NCI-H510A treated with DMSO at 0.1 percent for 48 hours (cell line): ENCODE measurements around the gene CCL7.

Experiments used
- DNase-seq: peaks from one replicate; lab custom pipeline; 2025; lab: John Stamatoyannopoulos, UW

Gene CCL7

DNA sequence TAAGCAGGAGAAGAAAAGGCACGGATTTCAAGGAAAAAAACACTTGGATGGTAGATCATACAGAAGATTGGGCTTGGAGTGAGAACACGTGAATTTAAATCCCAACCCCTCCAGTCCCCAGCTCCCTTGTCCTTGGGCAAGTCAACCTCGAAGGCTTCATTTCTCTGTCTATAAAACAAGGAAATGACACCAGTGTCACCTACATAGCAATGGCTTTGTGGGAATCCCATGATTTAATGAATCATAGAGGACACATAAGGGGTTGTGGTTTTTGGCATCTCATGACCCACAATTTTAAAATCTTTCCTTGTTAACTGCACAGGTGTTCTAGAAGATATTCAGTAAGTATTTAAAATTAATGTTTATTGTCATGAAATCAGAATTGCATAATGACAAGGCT lies 23.1 kb upstream of the CCL7 start:
- no peak for DNase-seq

DNA sequence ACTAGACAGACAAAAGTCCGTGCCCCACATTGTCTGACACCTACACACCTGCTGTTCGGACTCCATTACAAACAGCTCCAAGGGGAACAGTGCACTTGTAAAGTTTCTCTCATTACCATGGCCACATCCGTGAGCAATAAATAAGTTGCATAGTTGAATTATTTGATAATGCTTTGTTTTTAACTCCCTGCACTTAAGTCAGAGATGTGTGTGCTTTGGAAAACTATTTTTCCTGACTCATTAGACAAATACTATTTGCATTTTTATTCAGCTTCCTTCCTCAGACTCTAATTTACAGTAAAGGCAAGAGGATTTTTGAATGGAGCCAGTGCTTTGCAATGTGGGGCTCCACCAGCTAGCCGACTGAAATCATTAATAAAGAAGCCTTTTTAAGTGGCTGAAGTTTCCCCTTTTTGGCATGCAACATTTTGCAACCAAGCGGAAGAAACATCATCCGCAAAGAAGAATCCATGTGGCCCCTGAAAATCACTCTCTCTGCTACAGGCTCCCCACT lies 21.5 kb upstream of the CCL7 start:
- DNase-seq: no peak

DNA sequence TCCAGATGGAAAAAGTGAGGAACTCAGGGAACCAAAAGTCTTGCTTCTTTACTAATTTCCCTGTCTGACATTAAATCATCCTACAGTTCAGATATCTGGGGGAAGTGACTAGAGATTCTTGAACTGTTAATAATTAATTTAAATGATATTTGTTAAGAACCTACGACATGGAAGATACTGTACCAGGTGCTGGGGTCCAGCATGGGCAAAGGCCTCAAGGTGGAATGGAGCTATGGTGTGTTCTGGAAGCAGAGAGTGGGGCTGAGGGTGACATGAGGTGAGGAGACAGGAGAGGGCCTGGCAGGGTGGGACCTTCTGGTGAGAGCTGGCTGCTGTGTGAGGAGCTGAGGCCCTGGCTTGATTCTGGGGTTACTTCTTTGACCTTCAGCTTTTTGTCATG lies 21.0 kb upstream of the CCL7 start:
- no peak for DNase-seq

DNA sequence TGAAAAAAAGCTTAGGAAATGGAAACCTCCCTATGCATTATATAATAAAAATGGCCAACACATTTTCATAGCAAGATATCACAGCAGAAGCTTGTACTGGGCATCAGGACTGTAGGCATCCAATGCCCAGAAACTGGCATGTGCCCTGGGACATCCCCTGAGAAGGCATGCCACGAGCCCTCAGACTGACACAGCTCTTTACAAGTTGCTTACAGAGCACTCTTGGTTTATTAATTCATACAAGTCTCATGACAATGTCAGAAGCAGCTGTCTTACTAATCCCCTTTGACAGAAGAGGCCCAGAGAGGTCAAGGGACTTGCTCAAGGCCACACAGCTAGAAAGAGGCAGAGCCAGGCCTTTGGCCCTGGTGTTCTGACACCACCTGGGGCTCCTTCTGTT lies 20.5 kb upstream of the CCL7 start:
- no peak for DNase-seq

DNA sequence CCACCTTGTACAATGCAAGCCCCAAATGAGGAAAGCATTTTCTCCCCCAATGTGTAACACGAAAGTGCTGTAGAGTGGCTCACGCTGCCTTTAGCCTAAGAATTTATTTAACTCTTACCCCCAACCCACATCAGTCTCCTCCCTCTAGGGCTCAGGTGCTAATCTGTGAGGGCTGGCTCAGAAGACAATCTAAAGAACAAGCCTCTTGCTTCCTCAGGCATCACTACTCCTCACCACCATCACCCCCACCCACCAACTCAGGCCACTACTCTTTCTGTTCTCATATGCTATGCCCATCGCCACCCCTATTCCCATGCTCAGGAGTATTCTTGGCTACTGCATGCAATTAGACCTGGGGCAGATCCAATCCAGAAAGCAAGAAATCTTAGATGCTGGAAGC lies 18.8 kb upstream of the CCL7 start:
- no peak for DNase-seq

DNA sequence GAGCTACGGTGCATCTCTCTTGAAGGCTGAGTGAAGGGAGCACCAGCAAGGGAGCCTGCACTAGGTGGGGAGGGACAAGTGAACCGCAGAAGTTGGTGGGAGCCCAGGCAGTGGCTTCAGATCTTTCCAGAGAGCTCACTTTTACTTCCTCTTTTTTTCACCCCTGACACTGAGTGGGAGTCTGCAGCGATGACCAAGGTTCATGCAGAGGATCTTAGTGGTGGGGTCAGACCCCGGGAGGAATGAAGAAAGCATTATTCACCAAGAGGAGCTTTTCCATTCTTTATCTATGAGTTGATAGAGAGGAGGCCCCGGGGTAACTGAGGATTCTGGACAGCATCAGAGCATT lies 18.0 kb upstream of the CCL7 start:
- DNase-seq: no peak

DNA sequence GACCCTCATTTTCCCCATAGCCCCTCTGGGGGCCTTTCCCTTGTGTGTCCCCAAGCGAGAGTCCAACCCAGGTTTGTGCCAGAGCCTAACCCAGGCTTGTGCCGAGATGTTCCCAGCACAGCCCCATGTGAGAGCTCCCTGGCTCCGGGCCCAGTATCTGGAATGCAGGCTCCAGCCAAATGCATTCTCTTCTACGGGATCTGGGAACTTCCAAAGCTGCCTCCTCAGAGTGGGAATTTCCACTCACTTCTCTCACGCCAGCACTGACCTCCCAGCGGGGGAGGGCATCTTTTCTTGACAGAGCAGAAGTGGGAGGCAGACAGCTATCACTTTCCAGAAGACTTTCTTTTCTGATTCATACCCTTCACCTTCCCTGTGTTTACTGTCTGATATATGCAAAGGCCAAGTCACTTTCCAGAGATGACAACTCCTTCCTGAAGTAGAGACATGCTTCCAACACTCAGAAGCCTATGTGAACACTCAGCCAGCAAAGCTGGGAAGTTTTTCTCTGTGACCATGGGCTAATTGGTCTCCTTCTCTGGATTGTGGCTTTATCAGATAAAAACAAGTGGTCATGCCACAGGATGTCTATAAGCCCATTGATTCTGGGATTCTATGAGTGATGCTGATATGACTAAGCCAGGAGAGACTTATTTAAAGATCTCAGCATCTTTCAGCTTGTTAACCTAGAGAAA lies 17.4 kb upstream of the CCL7 start:
- DNase-seq: no peak

DNA sequence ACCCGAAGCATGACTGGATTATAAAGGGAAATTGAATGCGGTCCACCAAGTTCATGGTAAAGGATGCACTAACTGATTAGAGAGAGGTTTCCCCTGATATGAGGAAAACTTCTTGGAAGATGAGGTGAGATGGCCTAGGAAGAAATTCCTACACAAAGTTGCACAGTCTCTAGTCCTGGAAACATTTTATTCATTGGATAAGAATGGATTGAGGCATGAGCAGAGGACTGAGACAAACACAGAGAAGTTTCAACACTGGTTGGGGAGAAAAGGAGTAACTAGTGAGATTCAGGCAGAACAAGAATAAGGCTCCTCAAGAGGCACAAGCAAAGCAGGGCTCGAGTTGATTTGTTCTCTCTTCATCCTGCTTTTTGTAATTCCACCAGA lies 16.9 kb upstream of the CCL7 start:
- DNase-seq: no peak

DNA sequence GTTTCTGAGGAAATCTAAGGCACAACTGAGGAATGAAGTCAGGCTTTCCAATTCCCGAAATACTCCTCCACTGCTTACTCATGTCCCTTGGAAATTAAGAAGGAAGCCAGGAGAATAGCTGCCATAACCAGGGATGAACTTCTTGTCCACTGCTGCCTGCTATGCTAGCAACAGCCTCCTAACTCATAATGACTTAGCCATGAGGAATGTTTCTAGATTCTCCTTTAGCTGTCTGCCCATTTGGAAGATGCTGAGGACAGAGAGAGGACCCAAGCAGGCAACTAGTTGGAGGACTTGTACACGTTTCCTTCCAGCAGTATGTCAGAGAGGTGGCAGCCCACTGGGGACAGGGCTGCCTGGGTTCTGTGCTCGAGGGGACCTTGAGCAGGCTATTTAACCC lies 15.9 kb upstream of the CCL7 start:
- DNase-seq: no peak

DNA sequence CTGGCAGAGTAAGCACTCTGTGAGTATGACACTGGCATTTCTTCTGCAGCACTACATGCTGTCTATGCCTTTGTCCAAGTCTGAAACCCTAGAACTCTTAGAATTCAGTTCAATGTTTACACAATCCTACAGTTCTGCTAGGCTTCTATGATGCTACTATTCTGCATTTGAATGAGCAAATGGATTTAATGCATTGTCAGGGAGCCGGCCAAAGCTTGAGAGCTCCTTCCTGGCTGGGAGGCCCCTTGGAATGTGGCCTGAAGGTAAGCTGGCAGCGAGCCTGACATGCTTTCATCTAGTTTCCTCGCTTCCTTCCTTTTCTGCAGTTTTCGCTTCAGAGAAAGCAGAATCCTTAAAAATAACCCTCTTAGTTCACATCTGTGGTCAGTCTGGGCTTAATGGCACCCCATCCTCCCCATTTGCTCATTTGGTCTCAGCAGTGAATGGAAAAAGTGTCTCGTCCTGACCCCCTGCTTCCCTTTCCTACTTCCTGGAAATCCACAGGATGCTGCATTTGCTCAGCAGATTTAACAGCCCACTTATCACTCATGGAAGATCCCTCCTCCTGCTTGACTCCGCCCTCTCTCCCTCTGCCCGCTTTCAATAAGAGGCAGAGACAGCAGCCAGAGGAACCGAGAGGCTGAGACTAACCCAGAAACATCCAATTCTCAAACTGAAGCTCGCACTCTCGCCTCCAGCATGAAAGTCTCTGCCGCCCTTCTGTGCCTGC lies 15.2 kb upstream of the CCL7 start, which contains the start of gene CCL2:
TSS of gene CCL2 (plus strand) at position 635 of the 730 bp plus-strand sequence. CDS start at position 700, 65 bp downstream.
- no peak for DNase-seq

DNA sequence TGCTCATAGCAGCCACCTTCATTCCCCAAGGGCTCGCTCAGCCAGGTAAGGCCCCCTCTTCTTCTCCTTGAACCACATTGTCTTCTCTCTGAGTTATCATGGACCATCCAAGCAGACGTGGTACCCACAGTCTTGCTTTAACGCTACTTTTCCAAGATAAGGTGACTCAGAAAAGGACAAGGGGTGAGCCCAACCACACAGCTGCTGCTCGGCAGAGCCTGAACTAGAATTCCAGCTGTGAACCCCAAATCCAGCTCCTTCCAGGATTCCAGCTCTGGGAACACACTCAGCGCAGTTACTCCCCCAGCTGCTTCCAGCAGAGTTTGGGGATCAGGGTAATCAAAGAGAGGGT lies 14.7 kb upstream of the CCL7 start:
- no peak for DNase-seq

DNA sequence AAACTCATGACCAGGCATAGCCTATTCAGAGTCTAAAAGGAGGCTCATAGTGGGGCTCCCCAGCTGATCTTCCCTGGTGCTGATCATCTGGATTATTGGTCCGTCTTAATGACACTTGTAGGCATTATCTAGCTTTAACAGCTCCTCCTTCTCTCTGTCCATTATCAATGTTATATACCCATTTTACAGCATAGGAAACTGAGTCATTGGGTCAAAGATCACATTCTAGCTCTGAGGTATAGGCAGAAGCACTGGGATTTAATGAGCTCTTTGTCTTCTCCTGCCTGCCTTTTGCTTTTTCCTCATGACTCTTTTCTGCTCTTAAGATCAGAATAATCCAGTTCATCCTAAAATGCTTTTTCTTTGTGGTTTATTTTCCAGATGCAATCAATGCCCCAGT lies 14.2 kb upstream of the CCL7 start:
- no peak for DNase-seq

DNA sequence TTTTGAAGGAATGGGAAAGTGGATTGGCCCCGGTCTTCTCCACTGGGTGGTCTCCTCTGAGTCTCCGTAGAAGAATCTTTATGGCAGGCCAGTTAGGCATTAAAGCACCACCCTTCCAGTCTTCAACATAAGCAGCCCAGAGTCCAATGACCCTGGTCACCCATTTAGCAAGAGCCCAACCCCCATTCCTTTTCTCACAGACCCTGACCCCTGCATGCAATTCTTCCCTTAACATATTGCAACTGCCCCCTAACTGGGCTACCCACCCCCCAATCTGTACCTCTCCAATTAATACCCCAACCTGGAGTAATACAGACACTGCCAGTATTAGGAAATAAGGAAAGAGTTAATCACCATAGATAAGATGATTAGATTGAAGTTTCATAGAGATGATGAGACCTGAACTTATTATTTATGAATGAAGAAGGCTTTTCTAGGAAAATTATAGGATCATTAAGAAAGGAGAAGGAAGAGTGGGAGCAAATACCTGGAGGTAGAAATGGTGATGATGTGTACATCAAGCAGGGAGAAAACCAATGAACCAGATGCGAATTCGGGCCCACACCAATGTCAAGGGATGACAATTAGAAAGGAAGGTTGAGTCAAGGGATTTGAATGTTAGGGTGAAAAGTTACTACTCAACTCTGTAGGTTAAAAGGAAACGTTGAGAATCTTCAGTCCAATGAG lies 12.6 kb upstream of the CCL7 start:
- no peak for DNase-seq

DNA sequence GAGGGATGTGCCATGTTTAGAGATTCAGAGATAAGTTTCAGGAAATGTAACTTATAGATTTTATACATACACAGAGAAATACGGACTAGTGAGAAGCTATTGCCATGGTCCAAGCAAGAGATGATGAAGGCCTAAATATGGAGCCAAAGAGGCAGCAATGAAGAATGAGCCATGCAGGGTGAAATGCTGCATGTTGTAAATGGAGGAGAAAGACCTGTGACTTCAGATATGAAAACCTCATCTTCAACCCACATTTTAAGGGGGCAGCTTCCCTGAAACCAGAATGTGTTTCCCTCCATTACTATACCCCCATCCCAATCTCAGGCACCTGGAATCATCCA lies 12.1 kb upstream of the CCL7 start:
- DNase-seq: no peak

DNA sequence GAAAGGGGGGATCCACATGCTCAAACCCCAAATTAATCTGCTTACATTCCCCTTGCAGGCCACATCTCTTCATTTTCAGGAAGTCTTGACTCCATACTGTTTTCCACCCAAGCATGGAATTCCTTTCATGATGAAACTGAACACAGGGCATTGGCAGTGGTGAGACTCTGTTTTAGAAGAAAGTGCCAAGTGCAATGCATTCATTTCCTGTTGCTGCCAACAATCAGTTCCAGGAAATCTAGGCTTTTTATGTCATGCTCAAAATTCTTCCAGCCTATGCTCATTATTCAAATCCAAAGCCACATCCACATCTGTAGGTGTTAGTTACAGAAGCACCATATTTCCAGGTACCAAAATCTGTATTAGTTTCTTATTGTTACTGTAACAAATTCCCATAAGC lies 10.9 kb upstream of the CCL7 start:
- DNase-seq: no peak

DNA sequence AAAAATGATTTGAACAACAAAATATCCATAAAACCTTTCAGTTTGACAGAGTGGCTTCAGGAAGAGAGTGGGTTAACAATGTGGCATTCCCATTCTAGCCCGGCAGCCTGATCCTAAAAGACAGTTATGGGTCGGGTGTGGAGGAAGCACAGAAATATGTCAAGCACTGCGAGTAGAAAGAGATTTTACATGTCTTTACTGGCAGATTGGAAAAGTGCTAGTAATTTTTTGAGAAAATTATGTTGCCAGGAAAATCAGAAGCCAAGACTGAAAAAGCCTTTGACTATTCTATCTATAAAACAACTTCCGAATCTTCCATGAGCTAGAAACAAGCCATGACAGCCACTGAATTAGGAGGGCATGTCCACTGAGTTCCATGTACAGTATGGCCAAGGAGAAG lies 9.2 kb upstream of the CCL7 start:
- DNase-seq: no peak

DNA sequence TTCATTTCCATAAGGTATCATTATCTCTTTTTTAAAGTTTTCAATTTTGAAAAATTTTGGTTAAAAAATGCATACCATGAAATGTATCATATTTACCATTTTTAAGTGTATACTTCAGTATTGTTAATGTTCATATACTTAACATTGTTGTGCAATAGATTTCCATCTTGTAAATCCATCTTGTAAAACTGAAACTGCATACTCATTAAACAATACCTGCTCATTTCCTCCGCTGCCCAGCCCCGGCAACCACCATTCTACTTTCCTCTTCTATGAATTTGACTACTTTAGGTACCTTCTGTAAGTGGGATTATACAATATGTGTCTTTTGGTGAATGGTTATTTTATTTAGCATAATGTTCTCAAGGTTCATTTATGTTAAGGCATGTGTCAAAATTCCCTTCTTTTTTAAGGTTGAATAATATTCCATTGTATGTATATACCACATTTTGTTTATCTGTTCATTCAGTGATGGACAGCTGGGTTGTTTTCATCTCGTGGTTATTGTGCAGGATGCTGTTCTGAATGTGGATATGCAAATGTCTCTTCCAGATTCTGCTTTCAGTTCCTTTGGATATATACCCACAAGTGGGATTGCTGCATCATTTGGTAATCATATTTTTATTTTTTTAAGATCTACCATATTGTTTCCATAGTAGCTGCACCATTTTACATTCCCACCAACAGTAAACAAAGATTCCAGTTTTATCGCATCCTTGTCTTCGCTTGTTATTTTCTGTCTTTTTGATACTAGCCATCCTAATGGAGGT lies 8.3 kb upstream of the CCL7 start:
- no peak for DNase-seq

DNA sequence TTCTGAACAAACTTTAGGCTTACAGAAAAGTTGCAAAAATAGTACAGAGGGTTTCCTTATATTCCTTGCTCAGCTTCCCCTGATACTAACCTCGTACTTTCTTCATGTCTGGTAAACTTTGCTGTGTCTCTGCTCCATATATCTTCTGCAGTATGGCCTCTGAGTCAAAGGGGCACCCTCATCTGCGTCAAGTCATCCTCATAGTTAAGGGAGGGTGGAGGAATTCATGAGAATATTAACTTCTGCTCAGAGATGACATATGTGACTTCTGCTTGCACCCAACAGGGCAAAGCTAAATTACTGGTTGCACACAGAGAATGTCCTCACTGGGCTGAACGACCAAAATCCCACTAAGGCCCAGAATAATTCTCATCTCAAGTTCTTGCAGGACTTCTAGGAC lies 4.3 kb upstream of the CCL7 start:
- DNase-seq: no peak

DNA sequence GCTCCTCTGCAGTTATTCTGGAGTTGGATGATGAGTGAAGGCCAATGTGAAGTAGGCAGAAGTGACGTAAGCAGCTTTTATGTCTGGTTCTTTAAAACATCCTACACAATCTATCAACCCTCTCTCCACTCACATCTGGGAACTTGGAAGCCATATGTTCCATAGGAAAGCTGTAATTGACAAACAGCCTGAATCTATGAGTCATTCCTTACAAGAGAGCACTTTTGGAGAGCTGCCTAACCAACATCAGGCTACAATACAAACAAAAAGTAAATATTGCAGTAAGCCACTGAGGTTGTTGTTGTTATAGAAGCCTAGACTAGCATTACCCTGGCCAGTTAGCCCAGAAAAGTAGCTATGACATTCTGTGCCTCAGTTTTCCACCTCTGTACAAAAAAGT lies 5.9 kb downstream of the CCL7 start:
- DNase-seq: no peak

DNA sequence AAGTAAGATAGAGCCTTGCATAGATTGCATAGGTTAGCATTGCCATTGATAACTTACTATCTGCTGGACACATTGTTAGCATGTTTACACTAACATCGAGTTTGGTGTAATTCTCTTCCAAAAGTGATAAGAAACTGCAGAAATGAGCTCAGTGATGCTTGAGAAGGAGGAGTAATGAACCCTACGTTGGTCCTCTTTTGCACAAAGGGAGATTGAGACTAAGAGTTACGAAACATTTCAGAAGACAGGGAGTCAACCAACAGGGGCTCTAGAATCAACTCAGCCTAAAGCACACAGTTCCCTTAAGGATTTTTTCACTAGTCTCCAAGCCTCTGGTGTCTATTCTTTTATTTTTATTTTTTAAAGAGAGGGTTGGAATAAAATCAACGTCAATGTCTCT lies 6.8 kb downstream of the CCL7 start:
- DNase-seq: no peak

DNA sequence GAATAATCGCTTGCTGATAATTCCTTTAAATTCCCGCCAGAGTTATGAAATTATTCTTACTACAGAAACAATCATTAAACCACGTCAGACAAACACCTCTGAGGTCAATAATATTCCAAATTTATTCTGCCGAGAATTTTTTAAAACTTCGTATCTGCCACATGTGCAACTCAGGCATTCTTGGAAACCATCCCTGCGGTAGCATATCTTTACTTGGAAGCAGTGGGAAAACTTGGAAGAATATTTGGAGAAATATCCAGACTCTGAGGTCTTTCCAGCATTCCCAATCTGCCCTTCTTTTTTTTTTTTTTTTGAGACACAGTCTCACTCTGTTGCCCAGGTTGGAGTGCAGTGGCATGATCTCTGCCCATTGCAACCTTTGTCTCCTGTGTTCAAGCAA lies 13.6 kb downstream of the CCL7 start:
- DNase-seq: no peak

DNA sequence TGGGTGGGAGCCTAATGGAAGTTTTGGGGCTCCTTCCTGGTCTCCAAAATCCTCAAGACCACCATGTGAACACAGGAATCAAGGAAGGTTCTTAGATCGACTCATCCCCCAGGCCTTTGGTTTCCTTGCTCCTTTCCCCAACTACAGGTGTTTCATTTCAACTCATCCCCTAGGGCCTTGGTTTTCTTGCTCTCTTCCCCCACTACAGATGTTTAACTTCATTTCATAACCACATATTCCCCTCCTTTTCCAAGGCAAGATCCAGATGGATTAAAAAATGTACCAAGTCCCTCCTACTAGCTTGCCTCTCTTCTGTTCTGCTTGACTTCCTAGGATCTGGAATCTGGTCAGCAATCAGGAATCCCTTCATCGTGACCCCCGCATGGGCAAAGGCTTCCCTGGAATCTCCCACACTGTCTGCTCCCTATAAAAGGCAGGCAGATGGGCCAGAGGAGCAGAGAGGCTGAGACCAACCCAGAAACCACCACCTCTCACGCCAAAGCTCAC lies 15.3 kb downstream of the CCL7 start, which contains the start of gene CCL11:
TSS of gene CCL11 (plus strand) at position 457 of the 507 bp plus-strand sequence. CDS start 67 bp downstream, outside the sequence.
- DNase-seq: no peak
